HCT116 (cell line): ENCODE data around the gene COG6. TPM values are rescaled to one million over a fixed set of nuclear protein-coding genes. Genes with fewer than 3 reads are reported as not detected.

Experiments
- ATAC-seq: fragments of 200-7000 bp; cut with Tn5 transposase; 2 replicates; pipeline ENCODE4 v1.9.1; 2020; ENCODE audit warnings: mild to moderate bottlenecking, moderate library complexity
- BruUV-seq: library from RNA; stranded (reverse); fragments of 400-500 nt; replicated peaks from 2 replicates; lab custom pipeline; 2021; lab: Mats Ljungman, UMichigan
- CTCF ChIA-PET: fragments of 300-600 bp; sonication (Branson Sonifier 250); formaldehyde crosslinking; loops from one replicate; lab custom pipeline; 2021; ENCODE audit warnings: antibody characterized with exemption; lab: Charles Lee
- POLR2A ChIA-PET: fragments of 300-600, 350-600 bp; sonication (Branson Sonifier 250); formaldehyde crosslinking; loops from one replicate; lab custom pipeline; 2021; ENCODE audit warnings: antibody characterized with exemption; lab: Charles Lee
- RAD21 ChIA-PET, 2 experiments: fragments of 300-600 bp; sonication (Branson Sonifier 250); formaldehyde crosslinking; loops; one replicate each; lab custom pipeline; 2023; ENCODE audit warnings: low total read pairs in 2 of 2; ENCODE audit not compliant: uncharacterized antibody in 2 of 2, unreplicated experiment in 2 of 2, low non-redundant PET in 1 of 2; lab: Charles Lee
- DNase-seq: peaks from one replicate; pipeline ENCODE4 v3.0.0-alpha.2; 2010; ENCODE audit warnings: low read depth, low spot score
- H2AFZ ChIP-seq: fragments of 200-600 bp; shearing (Covaris generic), sonication (generic); 2 replicates; pipeline ENCODE4 v1.6.1; 2017; ENCODE audit warnings: low read depth, mixed run types, mixed read lengths, antibody characterized with exemption, low read length; ENCODE audit not compliant: poor library complexity, severe bottlenecking
- H3K27ac ChIP-seq: 2 replicates; pipeline ENCODE4 v1.5.1; 2012; ENCODE audit warnings: low read depth, low read length
- H3K27me3 ChIP-seq: fragments of 200-600 bp; sonication (generic); 2 replicates; pipeline ENCODE4 v1.6.1; 2016; ENCODE audit warnings: mixed run types, low read length, mixed read lengths; ENCODE audit not compliant: insufficient read depth
- H3K36me3 ChIP-seq, 2 experiments: fragments of 200-500 bp in 1 of 2; fragments of 200-600 bp in 1 of 2; sonication (Bioruptor generic) in 1 of 2; sonication (generic) in 1 of 2; 2 replicates each; pipeline versions ENCODE4 v1.5.1 to v1.6.1; 2014 to 2016; ENCODE audit warnings: low read length in 2 of 2, inconsistent platforms in 1 of 2, mixed read lengths in 1 of 2, mixed run types in 1 of 2; ENCODE audit not compliant: insufficient read depth in 2 of 2, control insufficient read depth in 1 of 2
- H3K4me1 ChIP-seq, 2 experiments: fragments of 200-600 bp in 1 of 2; sonication (generic) in 1 of 2; 2 replicates each; pipeline versions ENCODE4 v1.5.1 to v1.6.1; 2012 to 2017; ENCODE audit warnings: low read length in 2 of 2, inconsistent platforms in 1 of 2, mild to moderate bottlenecking in 1 of 2, mixed read lengths in 1 of 2, mixed run types in 1 of 2, moderate library complexity in 1 of 2; ENCODE audit not compliant: insufficient read depth in 2 of 2, control insufficient read depth in 1 of 2
- H3K4me2 ChIP-seq: fragments of 200-600 bp; sonication (generic); 2 replicates; pipeline ENCODE4 v1.6.1; 2017; ENCODE audit warnings: mixed run types, low read length, mixed read lengths
- H3K4me3 ChIP-seq, 2 experiments: fragments of 200-600 bp in 1 of 2; sonication (generic) in 1 of 2; replicated peaks in 1 of 2; 2 replicates each; pipeline ENCODE4 v1.5.1; 2011 to 2016; ENCODE audit warnings: low read length in 2 of 2, control low read depth in 1 of 2, low read depth in 1 of 2, mild to moderate bottlenecking in 1 of 2, mixed read lengths in 1 of 2, mixed run types in 1 of 2
- H3K79me2 ChIP-seq: fragments of 200-600 bp; sonication (generic); 2 replicates; pipeline ENCODE4 v1.6.1; 2017; ENCODE audit warnings: mild to moderate bottlenecking, mixed run types, low read length, moderate library complexity, mixed read lengths; ENCODE audit not compliant: insufficient read depth
- H3K9ac ChIP-seq: fragments of 200-600 bp; sonication (generic); 2 replicates; pipeline ENCODE4 v1.6.1; 2016; ENCODE audit warnings: low read length, mixed read lengths
- H3K9me2 ChIP-seq: fragments of 200-600 bp; sonication (generic), shearing (Covaris generic); 2 replicates; pipeline ENCODE4 v1.6.1; 2017; ENCODE audit warnings: mixed run types, mild to moderate bottlenecking, moderate library complexity; ENCODE audit not compliant: insufficient read depth
- H3K9me3 ChIP-seq, 2 experiments: fragments of 200-500 bp in 1 of 2; fragments of 200-600 bp in 1 of 2; sonication (Bioruptor generic) in 1 of 2; sonication (generic) in 1 of 2; 2 replicates each; pipeline ENCODE4 v1.6.1; 2014 to 2017; ENCODE audit warnings: low read length in 2 of 2, mixed read lengths in 2 of 2, inconsistent platforms in 1 of 2, low read depth in 1 of 2, mild to moderate bottlenecking in 1 of 2, mixed run types in 1 of 2, moderate library complexity in 1 of 2; ENCODE audit not compliant: control insufficient read depth in 1 of 2, insufficient read depth in 1 of 2
- H4K20me1 ChIP-seq: fragments of 200-600 bp; sonication (generic), shearing (Covaris generic); 2 replicates; pipeline ENCODE4 v1.6.1; 2017; ENCODE audit warnings: mixed run types, mild to moderate bottlenecking, moderate library complexity; ENCODE audit not compliant: insufficient read depth
- CBX3 ChIP-seq: IDR thresholded peaks from 2 replicates; pipeline ENCODE4 v1.6.1; 2012; ENCODE audit warnings: low read depth
- CEBPB ChIP-seq: IDR thresholded peaks from 2 replicates; pipeline ENCODE4 v1.6.1; 2012; ENCODE audit warnings: low read depth
- CTCF ChIP-seq, 3 experiments: fragments of 200-600 bp in 1 of 3; sonication (generic) in 1 of 3; IDR thresholded peaks in 2 of 3; conservative IDR thresholded peaks in 1 of 3; 2 replicates each; pipeline ENCODE4 v1.5.1; 2012 to 2017; ENCODE audit warnings: low read depth in 2 of 3, low read length in 2 of 3, antibody characterized with exemption in 1 of 3, borderline replicate concordance in 1 of 3, control low read depth in 1 of 3, mild to moderate bottlenecking in 1 of 3, mixed read lengths in 1 of 3, mixed run types in 1 of 3, moderate library complexity in 1 of 3; ENCODE audit not compliant: insufficient read depth in 1 of 3
- EGR1 ChIP-seq: IDR thresholded peaks from 2 replicates; pipeline ENCODE4 v1.6.1; 2012; ENCODE audit warnings: low read depth
- FOSL1 ChIP-seq: IDR thresholded peaks from 2 replicates; pipeline ENCODE4 v1.6.1; 2012; ENCODE audit warnings: low read depth
- POLR2A ChIP-seq: IDR thresholded peaks from 2 replicates; pipeline ENCODE4 v1.7.0; 2011; ENCODE audit warnings: borderline replicate concordance; ENCODE audit not compliant: insufficient read depth, insufficient read length; ENCODE audit errors: extremely low read depth
- RAD21 ChIP-seq: IDR thresholded peaks from 2 replicates; pipeline ENCODE4 v1.6.1; 2012; ENCODE audit warnings: low read depth, mild to moderate bottlenecking
- SIN3A ChIP-seq: IDR thresholded peaks from 2 replicates; pipeline ENCODE4 v1.6.1; 2012; ENCODE audit warnings: low read depth
- SP1 ChIP-seq: IDR thresholded peaks from 2 replicates; pipeline ENCODE4 v1.6.1; 2012; ENCODE audit warnings: low read depth
- TCF7L2 ChIP-seq: IDR thresholded peaks from 2 replicates; pipeline ENCODE4 v1.7.0; 2011; ENCODE audit warnings: borderline replicate concordance, inconsistent platforms; ENCODE audit not compliant: insufficient read depth, insufficient read length; ENCODE audit errors: extremely low read depth
- YY1 ChIP-seq: IDR thresholded peaks from 2 replicates; pipeline ENCODE4 v1.6.1; 2011; ENCODE audit warnings: low read length, low read depth, moderate library complexity, mild to moderate bottlenecking; ENCODE audit not compliant: insufficient replicate concordance; ENCODE audit errors: extremely low read depth
- ZBTB33 ChIP-seq: IDR thresholded peaks from 2 replicates; pipeline ENCODE4 v1.6.1; 2011; ENCODE audit warnings: mild to moderate bottlenecking, low read length, moderate library complexity; ENCODE audit not compliant: insufficient replicate concordance; ENCODE audit errors: extremely low read depth
- intact Hi-C: fragments of 100-400 bp; cut with micrococcal nuclease; formaldehyde crosslinking; loops from 2 replicates; pipeline ENCODE4 v1.10.0; 2022
- total RNA-seq: library from RNA; stranded (reverse); gene quantifications from one replicate; pipeline ENCODE4 v1.2.1, GENCODE V29; 2021; ENCODE audit not compliant: unreplicated experiment

COG6 gene
- total RNA-seq, 1 experiment from 2014 or later, result 33.6 TPM

DNA sequence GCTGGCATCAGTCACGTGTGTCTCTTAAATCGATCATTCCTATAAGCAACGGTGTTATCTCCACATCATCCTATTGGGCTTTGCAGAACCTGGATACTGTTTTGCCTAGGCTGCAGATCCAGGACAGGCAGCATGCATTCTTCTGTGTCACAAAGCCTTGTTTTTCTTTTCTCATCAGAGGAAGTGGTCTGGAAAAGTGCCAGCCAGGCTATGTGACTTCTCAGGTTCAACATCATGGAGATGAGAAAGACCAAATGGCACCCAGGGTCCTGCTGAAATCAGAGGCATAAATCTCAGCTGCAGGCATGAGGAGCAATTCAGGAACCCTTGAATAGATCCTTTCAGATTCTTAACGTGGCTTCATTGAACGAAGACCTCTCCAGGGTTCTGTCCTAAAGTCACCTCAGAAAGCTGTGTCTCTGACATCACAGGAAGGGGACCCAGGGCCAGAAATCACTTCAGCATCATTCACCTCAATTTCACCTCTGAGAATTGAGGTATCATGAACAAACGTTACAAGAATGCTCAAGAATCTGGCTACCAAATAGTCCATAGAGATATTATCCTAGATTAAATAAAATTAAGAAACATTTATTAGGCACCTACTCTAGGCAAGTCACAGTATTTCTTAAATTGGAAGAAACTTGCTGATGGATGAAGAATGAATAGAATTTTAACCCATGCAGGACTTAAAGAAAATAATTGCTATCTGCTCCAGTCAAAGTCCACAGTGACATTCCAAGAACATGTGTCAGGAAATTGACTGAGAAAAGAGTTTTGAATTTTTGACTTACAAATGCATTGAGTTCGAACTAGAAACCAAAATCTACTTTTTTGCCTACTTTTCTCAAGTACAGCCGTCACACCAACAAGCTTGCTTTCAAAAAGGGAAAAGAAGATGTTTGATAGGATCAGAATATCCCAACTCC, 124.1 kb downstream of the COG6 start:
- Histone ChIP-seq H3K27ac (no peak overlapping the region), H3K4me2 (no peak overlapping the region), H3K79me2 (no peaks in the 10 kb centered on the region), H2AFZ (no peak overlapping the region), H4K20me1 (no peaks in the 10 kb centered on the region), H3K9me3 (no peaks in the 10 kb centered on the region), H3K36me3 (no peaks in the 10 kb centered on the region), H3K4me3 (no peak overlapping the region), H3K9me2 (no peaks in the 10 kb centered on the region), H3K9ac (no peak overlapping the region), H3K4me1 (peaks cover 0 to 12% of the 10 kb centered on the region in 2 experiments; a peak in 2 of 4 replicates), H3K27me3 (no peaks in the 10 kb centered on the region)
- BruUV-seq, result no TSS peak
- ChIA-PET POLR2A (no interaction called here), RAD21 (no interaction called here), CTCF (no interaction called here)
- ATAC-seq (no peak), DNase-seq (no peak)
- intact Hi-C loops, result loop anchor here (5.0 kb wide), 1 partner anchor 903 kb away; no protein-coding TSS in a partner anchor
- no peak for TF ChIP-seq ZBTB33

DNA sequence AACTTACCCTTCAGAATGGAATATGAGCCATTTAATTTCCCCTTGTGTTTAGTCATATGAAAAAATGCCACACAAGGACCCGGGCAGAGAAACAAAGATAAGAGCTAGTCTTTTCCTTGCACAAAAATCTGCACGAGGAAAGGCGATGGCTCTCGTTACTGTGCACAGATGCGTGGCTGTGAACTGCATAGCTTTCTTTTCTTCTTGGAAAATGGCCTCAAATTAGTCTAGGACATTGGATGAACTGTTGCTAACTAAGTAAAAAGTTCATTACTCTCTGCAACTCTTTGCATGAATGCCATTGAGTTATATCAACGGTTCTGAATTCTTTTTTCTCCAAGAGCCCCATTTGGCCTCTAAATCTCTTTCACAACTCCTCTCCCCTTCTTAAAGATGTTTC, 125.2 kb downstream of the COG6 start:
- H3K9ac ChIP-seq, result no peak overlapping the region
- CTCF ChIA-PET, result no interaction called here
- peaks cover 0 to 12% of the 10 kb centered on the region in 2 experiments; a peak in 2 of 4 replicates for H3K4me1 ChIP-seq
- no peak overlapping the region for H3K27ac ChIP-seq
- H2AFZ ChIP-seq, result no peak overlapping the region
- DNase-seq, result no peak
- no peaks in the 10 kb centered on the region for H3K36me3 ChIP-seq
- H4K20me1 ChIP-seq, result no peaks in the 10 kb centered on the region
- no peak for ATAC-seq
- RAD21 ChIA-PET, result no interaction called here
- no peak overlapping the region for H3K4me3 ChIP-seq
- H3K9me2 ChIP-seq, result no peaks in the 10 kb centered on the region
- no TSS peak for BruUV-seq
- no peaks in the 10 kb centered on the region for H3K27me3 ChIP-seq
- intact Hi-C loops, result loop anchor here (5.0 kb wide), 1 partner anchor 902 kb away; no protein-coding TSS in a partner anchor
- POLR2A ChIA-PET, result no interaction called here
- H3K4me2 ChIP-seq, result no peak overlapping the region
- no peaks in the 10 kb centered on the region for H3K79me2 ChIP-seq
- no peaks in the 10 kb centered on the region for H3K9me3 ChIP-seq
- TF ChIP-seq SP1 (no peak), FOSL1 (no peak), CEBPB (no peak), ZBTB33 (no peak), POLR2A (no peak), SIN3A (no peak), TCF7L2 (no peak), EGR1 (no peak), CTCF (IDR thresholded peaks at IDR 0.05 in 2 of 3, conservative IDR thresholded peaks at IDR 0.05 in 1 of 3; ENCODE audit: borderline replicate concordance in 1 of 3, insufficient read depth in 1 of 3, low read depth in 2 of 3, low read length in 2 of 3) (no peak), CBX3 (no peak), YY1 (no peak), RAD21 (no peak)
